CD14-positive monocyte (primary cell): ENCODE measurements around the gene FOXE3. TPM values are rescaled to one million over a fixed set of nuclear protein-coding genes. Genes with fewer than 3 reads are reported as not detected.

Source experiments
- DNase-seq, 3 donors: peaks; one replicate each; pipeline ENCODE4 v3.0.0-alpha.2; 2011 to 2022
- H2AFZ ChIP-seq: 2 replicates; pipeline ENCODE4 v1.6.0; 2012; ENCODE audit warnings: mild to moderate bottlenecking, low read depth, low read length, inconsistent platforms; ENCODE audit not compliant: insufficient read depth, poor library complexity, severe bottlenecking
- H3K27ac ChIP-seq, 2 donors: 1 replicate in 1 of 2; 2 replicates in 1 of 2; pipeline ENCODE4 v1.5.1; 2012 to 2013; ENCODE audit warnings: low read length in 2 of 2, control low read depth in 1 of 2, inconsistent platforms in 1 of 2, low read depth in 1 of 2, mild to moderate bottlenecking in 1 of 2
- H3K27me3 ChIP-seq, 2 donors: one replicate each; pipeline versions ENCODE4 v1.6.0 to v1.6.1; 2011 to 2013; ENCODE audit warnings: low read length in 2 of 2; ENCODE audit not compliant: control insufficient read depth in 2 of 2, insufficient read depth in 2 of 2
- H3K36me3 ChIP-seq, 2 donors: replicated peaks in 1 of 2; 1 replicate in 1 of 2; 2 replicates in 1 of 2; pipeline versions ENCODE4 v1.5.1 to v1.6.1; 2012 to 2013; ENCODE audit warnings: low read length in 2 of 2, control low read depth in 1 of 2, inconsistent platforms in 1 of 2, mild to moderate bottlenecking in 1 of 2; ENCODE audit not compliant: insufficient read depth in 2 of 2, control insufficient read depth in 1 of 2
- H3K4me1 ChIP-seq, 2 donors: 1 replicate in 1 of 2; 2 replicates in 1 of 2; pipeline versions ENCODE4 v1.5.1 to v1.6.1; 2012 to 2013; ENCODE audit warnings: low read length in 2 of 2, control low read depth in 1 of 2, inconsistent platforms in 1 of 2, mild to moderate bottlenecking in 1 of 2, moderate library complexity in 1 of 2; ENCODE audit not compliant: insufficient read depth in 2 of 2, control insufficient read depth in 1 of 2
- H3K4me2 ChIP-seq: replicated peaks from 2 replicates; pipeline ENCODE3; 2012; ENCODE audit warnings: low read length, moderate library complexity, mild to moderate bottlenecking; ENCODE audit not compliant: poor library complexity, severe bottlenecking; ENCODE audit errors: extremely low read depth
- H3K4me3 ChIP-seq, 3 experiments: fragments of 200-600 bp in 1 of 3; sonication (generic) in 1 of 3; replicated peaks in 1 of 3; 1 replicate in 2 of 3; 2 replicates in 1 of 3; pipeline ENCODE4 v1.5.1; 2011 to 2013; ENCODE audit warnings: low read length in 3 of 3, mild to moderate bottlenecking in 3 of 3, control low read depth in 2 of 3, low read depth in 2 of 3, inconsistent platforms in 1 of 3, moderate library complexity in 1 of 3
- H3K79me2 ChIP-seq: 2 replicates; pipeline ENCODE4 v1.6.0; 2012; ENCODE audit warnings: mild to moderate bottlenecking, control low read depth, inconsistent platforms, low read length, moderate library complexity; ENCODE audit not compliant: insufficient read depth
- H3K9ac ChIP-seq: 2 replicates; pipeline ENCODE4 v1.6.0; 2017; ENCODE audit warnings: low read length, mild to moderate bottlenecking; ENCODE audit not compliant: insufficient read depth, poor library complexity, severe bottlenecking
- H3K9me3 ChIP-seq, 2 donors: replicated peaks in 1 of 2; 1 replicate in 1 of 2; 2 replicates in 1 of 2; pipeline versions ENCODE4 v1.5.1 to v1.6.1; 2012 to 2013; ENCODE audit warnings: low read length in 2 of 2, control low read depth in 1 of 2; ENCODE audit not compliant: control insufficient read depth in 1 of 2, insufficient read depth in 1 of 2
- H4K20me1 ChIP-seq: 2 replicates; pipeline ENCODE4 v1.6.0; 2012; ENCODE audit warnings: mild to moderate bottlenecking, low read length, control low read depth, moderate library complexity; ENCODE audit not compliant: insufficient read depth
- H3K27ac Mint-ChIP-seq, 7 donors: one replicate each; pipeline ENCODE4 v1.8.0; 2020; ENCODE audit warnings: mild to moderate bottlenecking in 7 of 7, mixed read lengths in 7 of 7, moderate library complexity in 6 of 7, inconsistent platforms in 2 of 7
- H3K27me3 Mint-ChIP-seq, 3 donors: one replicate each; pipeline ENCODE4 v1.8.0; 2021 to 2022; ENCODE audit warnings: low read depth in 3 of 3, mild to moderate bottlenecking in 3 of 3, mixed read lengths in 3 of 3, moderate library complexity in 3 of 3, inconsistent platforms in 1 of 3
- H3K36me3 Mint-ChIP-seq, 2 donors: one replicate each; pipeline ENCODE4 v1.8.0; 2020; ENCODE audit warnings: mixed read lengths in 2 of 2, inconsistent platforms in 1 of 2, mild to moderate bottlenecking in 1 of 2
- H3K4me1 Mint-ChIP-seq: one replicate; pipeline ENCODE4 v1.8.0; 2020; ENCODE audit warnings: mild to moderate bottlenecking, mixed read lengths
- H3K4me3 Mint-ChIP-seq, 2 donors: one replicate each; pipeline ENCODE4 v1.8.0; 2020; ENCODE audit warnings: mild to moderate bottlenecking in 2 of 2, mixed read lengths in 2 of 2, moderate library complexity in 1 of 2
- H3K9me3 Mint-ChIP-seq, 7 donors: one replicate each; pipeline ENCODE4 v1.8.0; 2020 to 2022; ENCODE audit warnings: mixed read lengths in 7 of 7, mild to moderate bottlenecking in 6 of 7, moderate library complexity in 6 of 7, inconsistent platforms in 2 of 7
- WGBS: methylation state at CpG from one replicate; pipeline ENCODE4 v1.1.5; 2013; ENCODE audit warnings: missing lambda C conversion rate; ENCODE audit not compliant: insufficient coverage; 5-methylcytosine and 5-hydroxymethylcytosine counted together
- intact Hi-C, 2 donors: fragments of 100-400 bp; cut with micrococcal nuclease; formaldehyde crosslinking; loops; one replicate each; pipeline versions ENCODE4 v1.15.0 to v1.15.1; 2023
- polyA plus RNA-seq, 3 donors: library from polyadenylated mRNA; depleted of rRNA in 1 of 3; unstranded in 2 of 3; stranded (reverse) in 1 of 3; fragments of 300-500 nt in 2 of 3; fragments of >200 nt in 1 of 3; fragmentation: Illumina TruSeq in 2 of 3; gene quantifications; 1 replicate in 2 of 3; 2 replicates in 1 of 3; pipeline ENCODE4 v1.2.3, GENCODE V29; 2012 to 2021
- TF ChIP-seq, protein P1 (sequence below): fragments of 200-600 bp; IDR thresholded peaks from one replicate; pipeline ENCODE4 v1.8.0; 2022; ENCODE audit warnings: antibody characterized with exemption, mild to moderate bottlenecking

FOXE3 gene
- polyA plus RNA-seq, 3 donors, result not detected

DNA sequence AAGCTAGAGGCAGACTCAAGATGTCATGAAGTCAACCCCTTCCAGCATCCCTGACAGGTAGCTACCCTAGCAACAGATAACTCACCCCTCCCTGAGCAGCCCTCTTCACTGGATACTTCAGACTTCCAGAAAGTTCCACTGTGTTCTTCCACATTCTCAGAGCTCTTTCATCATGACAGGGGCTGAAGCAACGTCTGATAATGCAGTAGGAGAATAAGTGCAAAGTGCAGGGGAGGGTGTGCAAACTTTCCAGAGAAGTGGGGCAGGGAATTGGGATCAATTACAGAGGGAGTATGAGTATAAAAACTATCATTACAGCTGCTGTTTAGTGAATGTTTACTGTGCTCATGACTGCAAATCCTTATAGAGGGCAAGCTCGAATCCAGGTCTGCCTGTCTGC, 26.4 kb upstream of the FOXE3 start:
- H3K4me1 Mint-ChIP-seq, result no peaks in the 10 kb centered on the region
- peaks cover 7 to 19% (median 18%) of the 10 kb centered on the region in 3 donors for H3K27me3 Mint-ChIP-seq
- H4K20me1 ChIP-seq, result no peaks in the 10 kb centered on the region
- no peak overlapping the region for H2AFZ ChIP-seq
- H3K4me2 ChIP-seq, result no peak overlapping the region
- intact Hi-C loops, result loop anchor here (5.0 kb wide), 2 partner anchors 323 to 338 kb away; no protein-coding TSS in a partner anchor
- no peak overlapping the region for H3K4me3 Mint-ChIP-seq
- no peak overlapping the region for H3K27ac ChIP-seq
- TF ChIP-seq, protein P1, sequence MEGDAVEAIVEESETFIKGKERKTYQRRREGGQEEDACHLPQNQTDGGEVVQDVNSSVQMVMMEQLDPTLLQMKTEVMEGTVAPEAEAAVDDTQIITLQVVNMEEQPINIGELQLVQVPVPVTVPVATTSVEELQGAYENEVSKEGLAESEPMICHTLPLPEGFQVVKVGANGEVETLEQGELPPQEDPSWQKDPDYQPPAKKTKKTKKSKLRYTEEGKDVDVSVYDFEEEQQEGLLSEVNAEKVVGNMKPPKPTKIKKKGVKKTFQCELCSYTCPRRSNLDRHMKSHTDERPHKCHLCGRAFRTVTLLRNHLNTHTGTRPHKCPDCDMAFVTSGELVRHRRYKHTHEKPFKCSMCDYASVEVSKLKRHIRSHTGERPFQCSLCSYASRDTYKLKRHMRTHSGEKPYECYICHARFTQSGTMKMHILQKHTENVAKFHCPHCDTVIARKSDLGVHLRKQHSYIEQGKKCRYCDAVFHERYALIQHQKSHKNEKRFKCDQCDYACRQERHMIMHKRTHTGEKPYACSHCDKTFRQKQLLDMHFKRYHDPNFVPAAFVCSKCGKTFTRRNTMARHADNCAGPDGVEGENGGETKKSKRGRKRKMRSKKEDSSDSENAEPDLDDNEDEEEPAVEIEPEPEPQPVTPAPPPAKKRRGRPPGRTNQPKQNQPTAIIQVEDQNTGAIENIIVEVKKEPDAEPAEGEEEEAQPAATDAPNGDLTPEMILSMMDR, result no peak
- no peak for DNase-seq
- no peaks in the 10 kb centered on the region for H3K9me3 ChIP-seq
- no peaks in the 10 kb centered on the region for H3K79me2 ChIP-seq
- H3K4me3 ChIP-seq, result no peak overlapping the region
- no peaks in the 10 kb centered on the region for H3K36me3 ChIP-seq
- H3K9me3 Mint-ChIP-seq, result no peaks in the 10 kb centered on the region
- no peaks in the 10 kb centered on the region for H3K4me1 ChIP-seq
- no peak overlapping the region for H3K9ac ChIP-seq
- no peak overlapping the region for H3K27ac Mint-ChIP-seq
- no CpG with 5 or more reads among the region's 2 CpGs for WGBS
- peaks cover 2 to 6% of the 10 kb centered on the region in 2 donors for H3K27me3 ChIP-seq
- H3K36me3 Mint-ChIP-seq, result peaks cover 0 to 4% of the 10 kb centered on the region in 2 donors

DNA sequence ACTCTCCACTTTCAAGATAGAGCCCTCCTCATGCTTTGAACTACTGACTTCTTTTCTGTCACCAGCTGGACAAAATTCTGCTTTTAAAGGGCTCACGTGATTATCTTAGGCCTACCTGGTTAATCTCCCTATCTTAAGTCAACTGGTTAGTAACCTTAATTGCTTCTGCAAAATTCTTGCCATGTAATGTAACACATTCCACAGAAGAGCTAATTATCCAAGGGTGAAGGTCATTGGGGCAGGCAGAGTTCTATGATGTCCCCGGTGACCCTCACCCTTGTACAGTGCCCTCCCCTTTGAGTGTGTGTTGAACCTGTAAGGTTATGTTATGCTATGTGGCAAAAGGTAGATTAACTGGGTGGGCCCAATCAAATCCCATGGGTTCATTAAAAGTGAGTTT, 25.2 kb upstream of the FOXE3 start:
- intact Hi-C loops, result no loop called here

More for the DNA sequence above, 25.2 kb upstream of the FOXE3 start:
- Histone ChIP-seq H3K79me2 (no peaks in the 10 kb centered on the region), H3K9ac (no peak overlapping the region), H3K27ac (no peak overlapping the region), H3K27me3 (peaks cover 2 to 6% of the 10 kb centered on the region in 2 donors), H4K20me1 (no peaks in the 10 kb centered on the region), H3K36me3 (no peaks in the 10 kb centered on the region), H3K4me1 (no peaks in the 10 kb centered on the region), H3K9me3 (no peaks in the 10 kb centered on the region), H2AFZ (no peak overlapping the region), H3K4me2 (no peak overlapping the region), H3K4me3 (no peak overlapping the region)
- H3K27me3 Mint-ChIP-seq, result peaks cover 9 to 25% (median 20%) of the 10 kb centered on the region in 3 donors
- no peaks in the 10 kb centered on the region for H3K36me3 Mint-ChIP-seq
- no peak overlapping the region for H3K4me3 Mint-ChIP-seq
- DNase-seq, result no peak
- no peaks in the 10 kb centered on the region for H3K4me1 Mint-ChIP-seq
- WGBS, result 33% methylated on average over 1 of the region's 2 CpGs
- no peaks in the 10 kb centered on the region for H3K9me3 Mint-ChIP-seq
- TF ChIP-seq, protein P1, result no peak
- H3K27ac Mint-ChIP-seq, result no peak overlapping the region
